Fibroblast of pulmonary artery (primary cell): Measurements from ENCODE around the gene AWAT1.
"Not testable (repeated sequence)": the region's sequence is repeated elsewhere in the genome, so short reads cannot be mapped to it uniquely, and the experiment has no call there.

ENCODE experiments used
- DNase-seq: peaks from one replicate; pipeline ENCODE4 v3.0.0-alpha.2; 2010; ENCODE audit warnings: low read depth
- H3K4me3 ChIP-seq: replicated peaks from 2 replicates; pipeline ENCODE4 v1.5.1; 2011; ENCODE audit warnings: low read depth, mild to moderate bottlenecking, control low read depth, low read length, moderate library complexity
- CTCF ChIP-seq: IDR thresholded peaks from 2 replicates; pipeline ENCODE4 v1.5.1; 2011; ENCODE audit warnings: mild to moderate bottlenecking, control low read depth, low read length, inconsistent platforms; ENCODE audit errors: missing control alignments

The AWAT1 gene

GRCh38 chrX:70260104-70260503, 25.6 kb downstream of the AWAT1 start, which contains the start of gene P2RY4:
TSS of gene P2RY4 (minus strand) at chrX:70260204. CDS start at chrX:70259624, 580 bp downstream.
- no peak for TF ChIP-seq CTCF
- no peak for DNase-seq
- no peak within 1 kb of the TSS for H3K4me3 ChIP-seq

DNA sequence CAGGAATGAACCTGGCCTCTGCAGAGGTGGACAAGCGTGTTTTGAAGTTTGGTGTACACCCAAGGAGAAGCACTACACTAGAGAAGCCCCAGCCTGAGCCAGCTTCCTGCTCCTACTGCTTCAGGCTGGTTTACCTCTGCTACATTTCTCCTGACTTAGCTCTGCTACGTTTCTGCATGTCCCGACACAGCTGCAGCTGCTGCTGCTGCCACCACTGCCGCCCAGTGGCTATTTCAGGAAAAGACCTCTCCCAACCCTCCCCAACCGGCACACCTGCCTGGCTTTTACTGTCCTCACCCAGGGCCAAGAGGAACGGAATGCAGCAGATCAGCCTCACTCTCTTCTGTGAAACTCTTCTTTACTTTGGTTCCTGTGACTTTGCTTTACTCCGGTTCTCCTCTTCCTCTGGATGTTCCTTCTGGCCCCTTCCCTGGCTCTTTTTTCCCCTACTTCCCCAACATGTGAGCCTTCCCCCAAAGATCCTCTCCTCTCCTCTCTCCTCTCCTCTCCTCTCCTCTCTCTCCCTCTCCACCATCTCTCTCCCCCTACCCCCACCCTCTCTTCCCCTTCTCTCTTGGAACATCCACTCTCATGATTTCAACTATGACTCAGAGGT, 28.6 kb downstream of the AWAT1 start:
- peak; percentile 64 for TF ChIP-seq CTCF
- no peak overlapping the region for H3K4me3 ChIP-seq
- peak; percentile 46 for DNase-seq

- H3K4me3 ChIP-seq: no peak overlapping the region
- DNase-seq: peak; percentile 19
- TF ChIP-seq CTCF: no peak
Measured at GRCh38 chrX:70264784-70265183, 30.3 kb downstream of the AWAT1 start.

DNA sequence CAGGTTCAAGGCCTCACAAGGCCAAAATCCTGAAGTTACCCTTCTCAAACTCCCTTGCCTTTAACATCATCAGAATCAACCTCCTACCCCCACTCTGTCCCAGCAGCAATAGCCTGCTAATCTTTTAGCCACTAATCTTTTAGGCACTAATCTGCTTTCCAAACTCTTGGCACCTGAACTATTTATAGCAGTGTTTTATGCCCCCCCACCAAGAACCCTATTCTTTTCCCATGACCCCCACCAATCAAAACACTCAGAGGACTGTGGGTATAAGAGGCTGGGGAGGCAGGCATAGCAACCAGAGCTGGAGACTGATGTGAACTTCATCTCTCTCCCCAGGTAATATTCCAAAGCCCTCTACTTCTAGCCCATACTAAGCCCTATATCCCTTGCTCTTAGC, 33.6 kb downstream of the AWAT1 start, which contains the start of gene ARR3:
TSS of gene ARR3 (plus strand) at position 301 of the 400 bp plus-strand sequence. CDS start 1,052 bp downstream, outside the sequence.
- no peak for DNase-seq
- H3K4me3 ChIP-seq: no peak within 1 kb of the TSS
- TF ChIP-seq CTCF: no peak

GRCh38 chrX:70274029-70274428, 39.6 kb downstream of the AWAT1 start:
- not testable (repeated sequence) for H3K4me3 ChIP-seq, DNase-seq

- no peak for TF ChIP-seq CTCF
- DNase-seq: no peak
Measured at GRCh38 chrX:70279081-70279480, 44.6 kb downstream of the AWAT1 start.

GRCh38 chrX:70280573-70280972, 46.1 kb downstream of the AWAT1 start:
- DNase-seq: no peak
- no peak for TF ChIP-seq CTCF
- H3K4me3 ChIP-seq: no peak overlapping the region

More at GRCh38 chrX:70279081-70279480, 44.6 kb downstream of the AWAT1 start:
- no peak overlapping the region for H3K4me3 ChIP-seq
